ENCODE data around the gene LGR4. TPM values are rescaled to one million over a fixed set of nuclear protein-coding genes. Genes with fewer than 3 reads are reported as not detected.

The LGR4 gene
- total and polyA plus RNA-seq, 2 of the 4 experiments (the other 2 are of a cell fraction): 2.9 to 6.8 TPM

DNA sequence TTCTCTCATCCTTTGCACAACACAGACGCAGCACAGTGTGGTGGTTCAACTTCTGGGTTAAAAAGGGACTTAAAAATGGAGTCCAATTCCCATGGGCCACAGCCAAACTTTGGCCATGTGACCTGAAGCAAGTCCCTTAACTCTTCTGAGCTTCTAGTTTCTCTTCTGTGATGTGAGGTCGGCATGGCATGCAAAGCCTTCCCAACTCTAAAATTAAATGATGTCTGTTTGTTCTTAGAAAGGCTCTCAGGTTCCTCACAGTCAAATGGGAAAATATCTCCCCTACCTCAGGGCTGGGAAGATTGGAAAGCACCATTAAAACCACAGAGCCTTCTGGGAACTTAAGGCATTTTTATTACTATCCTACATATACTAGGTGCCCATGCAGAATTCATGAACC lies 38.8 kb downstream of the LGR4 start (continued):
- no peak for TF ChIP-seq CTCF (conservative IDR thresholded peaks at IDR 0.05; ENCODE audit: low read depth, low read length)

DNA sequence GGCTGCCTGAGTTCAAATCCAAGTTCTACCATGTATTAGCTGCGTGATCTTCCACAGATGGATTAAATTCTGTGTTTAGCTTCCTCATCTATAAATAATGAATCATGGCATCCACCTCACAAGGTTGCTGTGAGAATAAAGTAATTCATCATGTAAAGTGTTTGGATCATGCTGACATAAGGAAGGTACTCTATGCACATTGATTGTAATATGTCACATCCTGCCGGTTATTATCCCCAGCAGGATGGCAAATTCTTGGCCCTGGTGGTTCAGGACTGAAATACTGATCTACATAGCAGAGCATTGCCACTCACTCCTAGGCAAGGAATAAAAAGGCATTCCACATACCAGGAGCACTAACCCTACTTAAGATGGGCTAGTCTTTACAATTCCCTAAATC lies 40.8 kb downstream of the LGR4 start:
- Histone ChIP-seq H2AK9ac (replicated peaks; ENCODE audit: low read depth, low read length, poor library complexity) (no peak overlapping the region), H4K5ac (ENCODE audit: low read depth, low read length) (no peak overlapping the region), H2BK20ac (ENCODE audit: low read depth, low read length) (no peak overlapping the region), H3K4me2 (ENCODE audit: low read depth, low read length) (no peak overlapping the region), H3K27me3 (ENCODE audit: control insufficient read depth, insufficient read depth, low read length) (no peaks in the 10 kb centered on the region), H3K4me1 (ENCODE audit: control insufficient read depth, insufficient read depth, low read length) (peaks cover 4% of the 10 kb centered on the region), H2BK120ac (ENCODE audit: low read depth, low read length) (no peak overlapping the region), H2BK5ac (ENCODE audit: low read depth, low read length, poor library complexity, severe bottlenecking) (no peak overlapping the region), H4K20me1 (ENCODE audit: insufficient read depth, low read length) (no peaks in the 10 kb centered on the region), H3K4me3 (ENCODE audit: insufficient read depth, low read depth, low read length) (no peak overlapping the region), H3K27ac (ENCODE audit: insufficient read depth, low read length) (no peak overlapping the region), H2AFZ (replicated peaks; ENCODE audit: low read length, poor library complexity) (no peak overlapping the region), H2BK15ac (ENCODE audit: low read depth, low read length) (no peak overlapping the region), H3K79me1 (ENCODE audit: low read depth in 1 of 2, low read length in 2 of 2) (peaks cover 0 to 6% of the 10 kb centered on the region in 2 experiments; a peak in 1 of 4 replicates), H3K9ac (ENCODE audit: low read depth, low read length) (no peak overlapping the region), H3K14ac (replicated peaks; ENCODE audit: low read depth, low read length) (no peak overlapping the region), H4K91ac (ENCODE audit: insufficient read depth, low read depth, low read length) (no peak overlapping the region), H3K56ac (ENCODE audit: extremely low read depth, insufficient read depth, low read length) (no peak overlapping the region), H3K9me3 (ENCODE audit: control insufficient read depth, insufficient read depth, low read length) (no peaks in the 10 kb centered on the region), H2AK5ac (ENCODE audit: low read depth, low read length) (no peak overlapping the region), H3K18ac (ENCODE audit: low read depth, low read length) (no peak overlapping the region), H4K8ac (ENCODE audit: low read depth in 2 of 2, low read length in 2 of 2) (no peak overlapping the region), H3K9me1 (ENCODE audit: insufficient read depth, low read length) (no peaks in the 10 kb centered on the region; the same call in 1 of the 2 replicates), H3K23ac (ENCODE audit: low read depth, low read length) (no peak overlapping the region), H3K4ac (ENCODE audit: low read depth, low read length) (no peak overlapping the region), H3K36me3 (ENCODE audit: control insufficient read depth, insufficient read depth, low read length) (no peaks in the 10 kb centered on the region)
- no TSS peak for BruUV-seq (replicated peaks)
- ATAC-seq (ENCODE audit: low read depth): no peak
- ChIA-PET POLR2A (ENCODE audit: unreplicated experiment) (no interaction called here), CTCF (no interaction called here)
- WGBS, 2 experiments (ENCODE audit: extremely low coverage in 2 of 2, insufficient read length in 1 of 2): no CpG with 5 or more reads among the region's 2 CpGs
- in situ Hi-C loops (cut with MboI; ENCODE audit: low sequenced_read_pairs) (no loop called here), dilution Hi-C loops (cut with HindIII; ENCODE audit: low sequenced_read_pairs, unreplicated experiment) (no loop called here), intact Hi-C loops (cut with micrococcal nuclease) (no loop called here)
- DNase-seq: no peak
- TF ChIP-seq RFX5 (IDR thresholded peaks at IDR 0.05; ENCODE audit: low read depth, low read length) (no peak), MAFK (IDR thresholded peaks at IDR 0.05; ENCODE audit: low read depth, low read length) (no peak), ELK1 (IDR thresholded peaks at IDR 0.05; ENCODE audit: borderline replicate concordance, low read depth, low read length) (no peak), CEBPB (IDR thresholded peaks at IDR 0.05; ENCODE audit: low read depth, low read length) (no peak), POLR2A (IDR thresholded peaks at IDR 0.05; ENCODE audit: low read depth, low read length) (no peak)
- TF ChIP-seq, protein P1, sequence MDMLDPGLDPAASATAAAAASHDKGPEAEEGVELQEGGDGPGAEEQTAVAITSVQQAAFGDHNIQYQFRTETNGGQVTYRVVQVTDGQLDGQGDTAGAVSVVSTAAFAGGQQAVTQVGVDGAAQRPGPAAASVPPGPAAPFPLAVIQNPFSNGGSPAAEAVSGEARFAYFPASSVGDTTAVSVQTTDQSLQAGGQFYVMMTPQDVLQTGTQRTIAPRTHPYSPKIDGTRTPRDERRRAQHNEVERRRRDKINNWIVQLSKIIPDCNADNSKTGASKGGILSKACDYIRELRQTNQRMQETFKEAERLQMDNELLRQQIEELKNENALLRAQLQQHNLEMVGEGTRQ (IDR thresholded peaks at IDR 0.05; ENCODE audit: low read depth, low read length): no peak

Data from IMR-90 (cell line).